Right lobe of liver (tissue), 6 donors: ENCODE results near the gene MYO3B. TPM values are rescaled to one million over a fixed set of nuclear protein-coding genes. Genes with fewer than 3 reads are reported as not detected.

ENCODE experiments used
- ATAC-seq, 4 donors: fragments of 200-7000 bp; cut with Tn5 transposase; one replicate each; pipeline ENCODE4 v1.9.1; 2020; ENCODE audit warnings: mild to moderate bottlenecking in 4 of 4, moderate library complexity in 4 of 4
- DNase-seq, 3 donors: peaks; one replicate each; pipeline ENCODE4 v3.0.0-alpha.2; 2020
- H3K27ac ChIP-seq, 3 donors: fragments of 200-600 bp; one replicate each; pipeline ENCODE4 v1.8.0; 2022
- H3K27me3 ChIP-seq, 2 donors: fragments of 200-600 bp; one replicate each; pipeline ENCODE4 v1.8.0; 2022
- H3K36me3 ChIP-seq, 4 donors: fragments of 200-600 bp; sonication (generic) in 1 of 4; one replicate each; pipeline versions ENCODE4 v1.5.1 to v1.8.0; 2017 to 2022; ENCODE audit warnings: control low read depth in 1 of 4
- H3K4me1 ChIP-seq, 4 donors: fragments of 200-600 bp; sonication (generic) in 1 of 4; one replicate each; pipeline versions ENCODE4 v1.5.1 to v1.8.0; 2017 to 2022; ENCODE audit warnings: control low read depth in 1 of 4
- H3K4me3 ChIP-seq, 3 donors: fragments of 200-600 bp; one replicate each; pipeline ENCODE4 v1.8.0; 2022
- H3K9me3 ChIP-seq, 4 donors: fragments of 200-600 bp; sonication (generic) in 1 of 4; one replicate each; pipeline versions ENCODE4 v1.5.1 to v1.8.0; 2017 to 2022; ENCODE audit warnings: control low read depth in 1 of 4
- CTCF ChIP-seq, 4 donors: fragments of 200-600 bp in 3 of 4; fragments of 450-650 bp in 1 of 4; IDR thresholded peaks; one replicate each; pipeline versions ENCODE4 v1.5.1 to v1.8.0; 2016 to 2022; ENCODE audit warnings: antibody characterized with exemption in 4 of 4, mild to moderate bottlenecking in 2 of 4
- POLR2A ChIP-seq: fragments of 450-650 bp; IDR thresholded peaks from one replicate; pipeline ENCODE4 v1.6.1; 2017; ENCODE audit warnings: antibody characterized with exemption, mild to moderate bottlenecking
- WGBS: methylation state at CpG from one replicate; pipeline ENCODE4 v1.1.6; 2018; ENCODE audit warnings: low coverage, low lambda C conversion rate; ENCODE audit not compliant: insufficient coverage; ENCODE audit errors: missing lambda C conversion rate; 5-methylcytosine and 5-hydroxymethylcytosine counted together
- intact Hi-C, 2 donors: fragments of 100-400 bp; cut with DNase I; formaldehyde crosslinking; loops; one replicate each; pipeline versions ENCODE4 v1.11.2 to v1.14.1; 2022
- total RNA-seq, 6 experiments: library from RNA; depleted of rRNA in 2 of 6; stranded (reverse); fragments of >200 nt in 2 of 6; fragmentation: NEBNext Ultra II Directional in 3 of 6; extraction: Animal tissue kit (Norgen Biotek cat#: 25700) in 3 of 6; gene quantifications; one replicate each; pipeline versions ENCODE4 v1.1.0 to v1.2.4, GENCODE V29; 2016 to 2023
- donor health status: DM: no; HTN: yes; CAD: no.
- donor health status: DM: no; HTN: no; CAD: no.
- donor health status: DM: no; HTN: no; CAD: no.
- donor health status: DM: no; HTN: yes; CAD: no.
- donor health status: DM: no; HTN: yes; CAD: no.

MYO3B gene
- total RNA-seq, 6 experiments from 2014 or later = 0.18 to 0.25 TPM; not detected in 4

DNA sequence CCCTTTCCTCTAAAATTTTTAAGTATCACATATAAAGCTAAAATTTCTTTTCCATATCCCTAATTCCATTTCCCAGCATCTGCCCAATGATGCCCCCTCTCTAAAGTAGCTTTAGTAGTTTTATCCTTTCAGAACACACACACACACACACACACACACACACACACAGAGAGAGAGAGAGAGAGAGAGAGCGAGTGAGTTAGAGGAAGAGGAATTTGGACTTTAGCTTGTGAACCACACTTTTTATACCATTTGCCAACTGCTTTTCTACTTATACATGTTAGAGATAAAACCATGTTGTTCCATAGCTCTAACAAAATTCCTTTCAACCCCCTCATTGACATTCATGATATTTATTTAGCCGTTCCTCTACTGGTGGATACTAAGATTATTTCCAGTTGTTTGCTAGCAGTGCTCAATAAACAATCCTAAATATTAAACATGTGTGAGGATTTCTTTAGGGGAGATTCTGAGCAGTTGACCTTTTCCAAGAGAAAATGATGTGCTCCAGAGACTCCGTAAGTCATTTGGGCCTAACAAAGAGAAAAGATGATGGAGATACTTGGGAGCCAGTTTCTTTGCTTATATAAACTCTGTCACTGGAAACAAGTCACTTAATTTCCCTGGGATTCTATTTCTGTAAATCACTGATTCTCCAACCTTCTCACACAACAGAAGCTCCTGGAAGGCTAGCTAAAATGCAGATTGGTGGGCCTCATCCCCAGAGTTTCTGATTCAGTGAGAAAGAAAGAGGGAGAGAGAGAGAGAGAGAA, 307.5 kb downstream of the MYO3B start:
- 34% methylated on average over 3 of the region's 3 CpGs for WGBS
- Histone ChIP-seq H3K4me3 (no peak overlapping the region), H3K27ac (peak overlapping the region in 1 of 3 donors; percentile 19), H3K9me3 (no peaks in the 10 kb centered on the region), H3K36me3 (no peaks in the 10 kb centered on the region), H3K4me1 (peaks cover 0 to 3% (median 0%) of the 10 kb centered on the region in 4 donors), H3K27me3 (no peaks in the 10 kb centered on the region)
- TF ChIP-seq CTCF (IDR thresholded peaks at IDR 0.05) = no peak
- no peak for TF ChIP-seq POLR2A
- DNase-seq = no peak
- intact Hi-C loops = no loop called here
- peak; percentile 64 to 83 (median 78) for ATAC-seq

DNA sequence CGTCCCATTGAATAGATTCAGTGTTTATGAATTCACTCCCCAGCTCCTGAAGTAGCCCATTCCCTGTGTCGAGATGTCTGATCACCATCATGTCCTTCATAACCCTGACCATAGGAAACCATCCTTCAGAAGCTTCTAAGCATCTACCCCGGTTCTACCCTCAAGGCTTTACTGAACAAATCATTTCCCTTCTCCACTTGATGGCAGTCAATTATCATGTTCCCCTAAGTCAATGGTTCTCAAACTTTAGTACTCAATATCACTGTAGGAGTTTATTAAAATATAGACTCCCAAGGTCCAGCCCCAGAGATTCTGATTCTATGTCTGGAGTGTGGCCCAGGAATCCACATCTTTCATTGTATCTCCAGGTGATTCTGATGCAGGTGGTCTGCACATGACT, 308.8 kb downstream of the MYO3B start:
- DNase-seq (no peak), ATAC-seq (no peak)
- peak in 1 of 4 donors; percentile 13 for TF ChIP-seq CTCF (IDR thresholded peaks at IDR 0.05)
- no peak for TF ChIP-seq POLR2A
- Histone ChIP-seq H3K9me3 (no peaks in the 10 kb centered on the region), H3K27me3 (no peaks in the 10 kb centered on the region), H3K36me3 (no peaks in the 10 kb centered on the region), H3K4me3 (no peak overlapping the region), H3K27ac (no peak overlapping the region), H3K4me1 (peaks cover 0 to 3% (median 0%) of the 10 kb centered on the region in 4 donors)
- 87% methylated on average over 3 of the region's 3 CpGs for WGBS
- intact Hi-C loops = no loop called here

- H3K9me3 ChIP-seq = no peaks in the 10 kb centered on the region
- DNase-seq (no peak), ATAC-seq (peak; percentile 50 to 91 (median 67))
- intact Hi-C loops = no loop called here
- peaks cover 0 to 3% (median 0%) of the 10 kb centered on the region in 4 donors for H3K4me1 ChIP-seq
- no peaks in the 10 kb centered on the region for H3K27me3 ChIP-seq
- H3K36me3 ChIP-seq = no peaks in the 10 kb centered on the region
- peak overlapping the region in 1 of 3 donors; percentile 31 for H3K27ac ChIP-seq
- H3K4me3 ChIP-seq = no peak overlapping the region
- TF ChIP-seq CTCF (IDR thresholded peaks at IDR 0.05) (no peak), POLR2A (no peak)
- 56% methylated on average over 1 of the region's 1 CpG for WGBS
Measured at GRCh38 chr2:170488807-170489206, 310.9 kb downstream of the MYO3B start.

DNA sequence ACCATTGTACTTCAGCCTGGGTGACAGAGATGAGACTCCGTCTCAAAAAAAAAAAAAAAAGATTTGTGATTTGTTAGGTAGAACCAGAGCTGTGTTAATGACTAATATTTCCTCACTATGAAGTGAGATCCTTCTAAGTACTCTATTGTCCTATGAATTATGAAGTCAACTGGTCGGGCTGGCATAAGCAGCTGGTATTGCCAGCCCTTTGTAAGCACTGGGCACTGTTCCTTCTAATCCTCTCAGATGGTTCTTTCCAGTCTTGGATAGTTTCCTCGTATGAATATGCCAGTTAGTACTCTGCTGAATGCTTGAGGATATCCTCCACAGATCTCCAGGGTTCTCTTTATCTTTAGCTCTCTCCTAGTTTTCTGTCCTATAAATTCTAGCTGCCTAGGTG, 314.1 kb downstream of the MYO3B start:
- ATAC-seq = peak in 1 of 4 donors; percentile 27
- H3K27me3 ChIP-seq = no peaks in the 10 kb centered on the region
- H3K4me3 ChIP-seq = no peak overlapping the region
- WGBS = 67% methylated on average over 3 of the region's 3 CpGs
- H3K4me1 ChIP-seq = no peaks in the 10 kb centered on the region
- H3K36me3 ChIP-seq = no peaks in the 10 kb centered on the region
- DNase-seq = no peak
- H3K9me3 ChIP-seq = no peaks in the 10 kb centered on the region
- intact Hi-C loops = no loop called here
- no peak overlapping the region for H3K27ac ChIP-seq
- TF ChIP-seq POLR2A (no peak), CTCF (IDR thresholded peaks at IDR 0.05) (no peak)
